ENCODE measurements around the gene SART3. TPM values are rescaled to one million over a fixed set of nuclear protein-coding genes. Genes with fewer than 3 reads are reported as not detected.

SART3 gene
- total RNA-seq, 4 donors from 2014 or later: 37.0 to 68.7 (median 48.2) TPM

- no peak for DNase-seq
- no peaks in the 10 kb centered on the region for H3K36me3 ChIP-seq
- H3K4me3 ChIP-seq: no peak overlapping the region
- 27 to 34% methylated on average over 2 to 3 of the region's 3 CpGs for WGBS, 2 donors
- intact Hi-C loops (cut with DNase I): no loop called here
- peaks cover 0 to 2% (median under 1%) of the 10 kb centered on the region in 3 donors for H3K9me3 ChIP-seq
- peaks cover 0 to 22% (median 0%) of the 10 kb centered on the region in 4 donors for H3K27me3 ChIP-seq
- H3K4me1 ChIP-seq: peaks cover 4 to 11% (median 5%) of the 10 kb centered on the region in 3 donors
- TF ChIP-seq POLR2A (IDR thresholded peaks at IDR 0.05): no peak
- TF ChIP-seq, protein P1, sequence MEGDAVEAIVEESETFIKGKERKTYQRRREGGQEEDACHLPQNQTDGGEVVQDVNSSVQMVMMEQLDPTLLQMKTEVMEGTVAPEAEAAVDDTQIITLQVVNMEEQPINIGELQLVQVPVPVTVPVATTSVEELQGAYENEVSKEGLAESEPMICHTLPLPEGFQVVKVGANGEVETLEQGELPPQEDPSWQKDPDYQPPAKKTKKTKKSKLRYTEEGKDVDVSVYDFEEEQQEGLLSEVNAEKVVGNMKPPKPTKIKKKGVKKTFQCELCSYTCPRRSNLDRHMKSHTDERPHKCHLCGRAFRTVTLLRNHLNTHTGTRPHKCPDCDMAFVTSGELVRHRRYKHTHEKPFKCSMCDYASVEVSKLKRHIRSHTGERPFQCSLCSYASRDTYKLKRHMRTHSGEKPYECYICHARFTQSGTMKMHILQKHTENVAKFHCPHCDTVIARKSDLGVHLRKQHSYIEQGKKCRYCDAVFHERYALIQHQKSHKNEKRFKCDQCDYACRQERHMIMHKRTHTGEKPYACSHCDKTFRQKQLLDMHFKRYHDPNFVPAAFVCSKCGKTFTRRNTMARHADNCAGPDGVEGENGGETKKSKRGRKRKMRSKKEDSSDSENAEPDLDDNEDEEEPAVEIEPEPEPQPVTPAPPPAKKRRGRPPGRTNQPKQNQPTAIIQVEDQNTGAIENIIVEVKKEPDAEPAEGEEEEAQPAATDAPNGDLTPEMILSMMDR (IDR thresholded peaks at IDR 0.05): no peak
- no peak overlapping the region for H3K27ac ChIP-seq
Measured at GRCh38 chr12:108507971-108508642, 52.9 kb downstream of the SART3 start.

DNA sequence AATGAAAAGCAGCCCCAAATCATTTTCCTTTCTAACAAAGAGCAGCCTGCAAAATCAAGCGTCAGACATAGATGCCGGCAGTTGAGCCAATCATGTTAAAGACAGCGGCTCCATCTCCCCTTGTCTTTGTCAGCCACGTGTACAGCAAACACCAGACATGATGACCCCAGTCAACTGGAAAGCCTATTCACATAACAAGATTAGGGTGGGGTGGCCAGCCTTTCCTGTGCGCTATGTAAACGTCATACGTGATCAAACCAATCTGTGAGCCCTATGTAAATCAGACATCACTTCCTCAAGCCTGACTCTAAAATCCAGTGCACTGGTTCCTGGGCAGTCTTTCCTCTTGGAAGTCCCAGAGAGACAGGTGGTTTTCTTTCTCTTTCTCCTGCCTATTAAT is 55.8 kb downstream of the SART3 start:
- Histone ChIP-seq H3K27me3 (peaks cover 0 to 29% (median 0%) of the 10 kb centered on the region in 4 donors), H3K4me3 (no peak overlapping the region), H3K9me3 (peaks cover 0 to 9% (median 7%) of the 10 kb centered on the region in 3 donors), H3K4me1 (no peaks in the 10 kb centered on the region), H3K36me3 (no peaks in the 10 kb centered on the region), H3K27ac (no peak overlapping the region)
- 64 to 76% methylated on average over 7 of the region's 7 CpGs for WGBS, 2 donors
- no peak for TF ChIP-seq POLR2A (IDR thresholded peaks at IDR 0.05)
- TF ChIP-seq, protein P1 (IDR thresholded peaks at IDR 0.05): no peak
- no peak for DNase-seq
- intact Hi-C loops (cut with DNase I): no loop called here

- H3K27ac ChIP-seq: no peak overlapping the region
- H3K9me3 ChIP-seq: peaks cover 0 to 9% (median 7%) of the 10 kb centered on the region in 3 donors
- WGBS, 2 donors: 62 to 71% methylated on average over 2 of the region's 2 CpGs
- no peaks in the 10 kb centered on the region for H3K36me3 ChIP-seq
- no peaks in the 10 kb centered on the region for H3K4me1 ChIP-seq
- H3K27me3 ChIP-seq: peaks cover 0 to 42% (median 0%) of the 10 kb centered on the region in 4 donors
- TF ChIP-seq, protein P1 (IDR thresholded peaks at IDR 0.05): no peak
- no peak for TF ChIP-seq POLR2A (IDR thresholded peaks at IDR 0.05)
- intact Hi-C loops (cut with DNase I): no loop called here
- no peak overlapping the region for H3K4me3 ChIP-seq
- DNase-seq: no peak
Measured at GRCh38 chr12:108502922-108503321, 58.1 kb downstream of the SART3 start.

- WGBS, 2 donors: 79 to 80% methylated on average over 11 of the region's 11 CpGs
- intact Hi-C loops (cut with DNase I): no loop called here
- no peak for TF ChIP-seq POLR2A (IDR thresholded peaks at IDR 0.05)
- TF ChIP-seq, protein P1 (IDR thresholded peaks at IDR 0.05): no peak
- H3K27ac ChIP-seq: no peak overlapping the region
- H3K36me3 ChIP-seq: no peaks in the 10 kb centered on the region
- H3K4me1 ChIP-seq: no peaks in the 10 kb centered on the region
- no peak for DNase-seq
- no peak overlapping the region for H3K4me3 ChIP-seq
- H3K27me3 ChIP-seq: peaks cover 0 to 57% (median 0%) of the 10 kb centered on the region in 4 donors
- H3K9me3 ChIP-seq: peaks cover 0 to 9% (median 5%) of the 10 kb centered on the region in 3 donors
Measured at GRCh38 chr12:108498136-108498535, 62.8 kb downstream of the SART3 start.

DNA sequence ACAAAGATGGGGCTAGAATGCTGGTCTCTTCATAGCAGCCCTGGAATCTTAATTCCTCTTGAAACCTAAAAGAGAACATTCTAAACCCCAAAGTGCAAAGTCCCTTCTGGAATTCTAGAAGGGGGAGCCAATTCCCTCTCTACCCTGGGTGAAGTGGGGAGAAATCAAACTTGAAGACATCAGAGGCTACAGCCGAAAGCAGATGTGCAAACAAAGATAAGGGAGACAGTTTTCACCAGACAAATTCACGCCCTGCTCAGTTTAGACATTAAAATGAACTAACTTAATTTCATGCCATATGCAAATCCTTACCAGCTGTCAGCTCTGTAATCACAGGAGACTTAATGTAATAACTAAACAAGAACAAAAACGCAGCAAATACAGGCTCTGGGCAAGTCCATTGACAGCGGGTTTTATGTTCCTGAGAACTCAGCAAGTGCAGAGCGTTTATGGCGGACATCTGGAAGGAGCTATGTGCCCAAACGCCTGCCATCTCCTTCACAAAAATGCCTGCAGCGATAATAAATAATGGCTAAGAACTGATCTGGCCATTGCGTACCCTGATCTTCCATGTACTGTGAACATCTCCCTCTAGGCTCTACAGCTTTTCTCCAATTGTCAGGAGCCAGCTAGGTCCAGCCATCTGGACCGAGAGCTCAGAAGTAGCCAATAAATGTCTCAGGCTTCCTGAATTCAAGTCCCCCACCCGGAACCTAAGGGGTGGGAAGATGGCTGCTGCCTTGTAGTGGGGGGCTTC is 65.0 kb downstream of the SART3 start:
- TF ChIP-seq, protein P1 (IDR thresholded peaks at IDR 0.05): no peak
- TF ChIP-seq POLR2A (IDR thresholded peaks at IDR 0.05): no peak
- Histone ChIP-seq H3K4me3 (no peak overlapping the region), H3K27ac (no peak overlapping the region), H3K36me3 (no peaks in the 10 kb centered on the region), H3K27me3 (peaks cover 0 to 57% (median 0%) of the 10 kb centered on the region in 4 donors), H3K4me1 (no peaks in the 10 kb centered on the region), H3K9me3 (no peaks in the 10 kb centered on the region)
- WGBS, 2 donors: 51 to 60% methylated on average over 9 to 11 of the region's 11 CpGs
- intact Hi-C loops (cut with DNase I): no loop called here
- DNase-seq: no peak

All from esophagus squamous epithelium (tissue), 5 donors.